ENCODE results near the gene CTPS1.

DNA sequence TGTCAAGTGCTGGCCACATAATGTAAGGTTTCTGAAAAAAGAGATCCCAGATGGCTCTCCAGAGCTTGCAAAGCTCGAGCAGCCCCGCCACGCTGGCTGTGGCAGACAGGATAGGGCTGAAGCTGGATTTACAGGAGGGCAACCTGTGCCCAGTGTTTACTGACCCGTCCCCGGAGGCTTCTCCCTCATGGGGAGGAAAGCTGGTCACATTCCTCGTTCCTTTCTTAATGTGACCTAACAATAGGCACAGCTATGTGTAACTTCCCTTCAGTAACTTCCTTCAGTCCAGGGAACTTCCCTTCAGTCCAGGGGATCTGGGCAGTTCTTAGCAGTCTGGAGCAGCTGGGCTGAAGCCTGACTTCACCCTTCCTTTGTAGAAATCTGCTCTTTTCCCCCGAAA lies 34.3 kb downstream of the CTPS1 start:
- TF ChIP-seq, protein P1, sequence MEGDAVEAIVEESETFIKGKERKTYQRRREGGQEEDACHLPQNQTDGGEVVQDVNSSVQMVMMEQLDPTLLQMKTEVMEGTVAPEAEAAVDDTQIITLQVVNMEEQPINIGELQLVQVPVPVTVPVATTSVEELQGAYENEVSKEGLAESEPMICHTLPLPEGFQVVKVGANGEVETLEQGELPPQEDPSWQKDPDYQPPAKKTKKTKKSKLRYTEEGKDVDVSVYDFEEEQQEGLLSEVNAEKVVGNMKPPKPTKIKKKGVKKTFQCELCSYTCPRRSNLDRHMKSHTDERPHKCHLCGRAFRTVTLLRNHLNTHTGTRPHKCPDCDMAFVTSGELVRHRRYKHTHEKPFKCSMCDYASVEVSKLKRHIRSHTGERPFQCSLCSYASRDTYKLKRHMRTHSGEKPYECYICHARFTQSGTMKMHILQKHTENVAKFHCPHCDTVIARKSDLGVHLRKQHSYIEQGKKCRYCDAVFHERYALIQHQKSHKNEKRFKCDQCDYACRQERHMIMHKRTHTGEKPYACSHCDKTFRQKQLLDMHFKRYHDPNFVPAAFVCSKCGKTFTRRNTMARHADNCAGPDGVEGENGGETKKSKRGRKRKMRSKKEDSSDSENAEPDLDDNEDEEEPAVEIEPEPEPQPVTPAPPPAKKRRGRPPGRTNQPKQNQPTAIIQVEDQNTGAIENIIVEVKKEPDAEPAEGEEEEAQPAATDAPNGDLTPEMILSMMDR (IDR thresholded peaks at IDR 0.05; ENCODE audit: poor library complexity): no peak
- TF ChIP-seq EZH2 (IDR thresholded peaks at IDR 0.05; ENCODE audit: borderline replicate concordance): no peak

Data from hepatocyte (in vitro differentiated cells).